NCI-H187 treated with DMSO at 0.1 percent for 48 hours (cell line): ENCODE measurements around the gene IGLON5.

ENCODE experiments used
- DNase-seq: peaks from one replicate; lab custom pipeline; 2025; lab: John Stamatoyannopoulos, UW

The IGLON5 gene

GRCh38 chr19:51311351-51312257, at the start of gene IGLON5:
TSS of gene IGLON5 (plus strand) at chr19:51311644. CDS start at chr19:51311848, 204 bp downstream.
- no peak for DNase-seq

GRCh38 chr19:51263808-51264207, 47.6 kb upstream of the IGLON5 start:
- DNase-seq = no peak

- no peak for DNase-seq
Observed at GRCh38 chr19:51271067-51271466, 40.4 kb upstream of the IGLON5 start.

- no peak for DNase-seq
Observed at GRCh38 chr19:51272183-51272810, 39.1 kb upstream of the IGLON5 start.

- DNase-seq = no peak
Observed at GRCh38 chr19:51274049-51274770, 37.2 kb upstream of the IGLON5 start.

- no peak for DNase-seq
Observed at GRCh38 chr19:51277112-51277511, 34.3 kb upstream of the IGLON5 start.

- no peak for DNase-seq
Observed at GRCh38 chr19:51282335-51282734, 29.1 kb upstream of the IGLON5 start.

GRCh38 chr19:51285682-51286081, 25.8 kb upstream of the IGLON5 start:
- DNase-seq = no peak

GRCh38 chr19:51289635-51290034, 21.8 kb upstream of the IGLON5 start:
- no peak for DNase-seq

GRCh38 chr19:51292971-51293370, 18.5 kb upstream of the IGLON5 start:
- DNase-seq = no peak

- DNase-seq = no peak
Observed at GRCh38 chr19:51293571-51294210, 17.8 kb upstream of the IGLON5 start.

GRCh38 chr19:51294211-51294976, 17.1 kb upstream of the IGLON5 start:
- DNase-seq = no peak

GRCh38 chr19:51294977-51295375, 16.5 kb upstream of the IGLON5 start:
- no peak for DNase-seq

GRCh38 chr19:51295382-51296126, 15.9 kb upstream of the IGLON5 start:
- DNase-seq = no peak

GRCh38 chr19:51296336-51297093, 14.9 kb upstream of the IGLON5 start:
- no peak for DNase-seq

GRCh38 chr19:51297406-51297805, 14.0 kb upstream of the IGLON5 start:
- DNase-seq = no peak

- DNase-seq = no peak
Observed at GRCh38 chr19:51301266-51301665, 10.2 kb upstream of the IGLON5 start.

- no peak for DNase-seq
Observed at GRCh38 chr19:51305479-51305878, 6.0 kb upstream of the IGLON5 start.

GRCh38 chr19:51316688-51317087, 5.2 kb downstream of the IGLON5 start:
- no peak for DNase-seq

GRCh38 chr19:51317376-51317775, 5.9 kb downstream of the IGLON5 start:
- no peak for DNase-seq
